Smooth muscle cell (in vitro differentiated cells): ENCODE data around the gene SERPINI1. TPM values are rescaled to one million over a fixed set of nuclear protein-coding genes. Genes with fewer than 3 reads are reported as not detected.
"Not testable (repeated sequence)": the region's sequence is repeated elsewhere in the genome, so short reads cannot be mapped to it uniquely, and the experiment has no call there.

Source experiments
- DNase-seq: peaks from one replicate; lab custom pipeline; 2025; ENCODE audit not compliant: unreplicated experiment; lab: John Stamatoyannopoulos, UW
- H2AFZ ChIP-seq: fragments of 200-600 bp; sonication (generic); 2 replicates; pipeline ENCODE4 v1.6.0; 2016; ENCODE audit warnings: antibody characterized with exemption, low read depth, mild to moderate bottlenecking
- H3F3A ChIP-seq: fragments of 200-600 bp; sonication (generic); 2 replicates; pipeline ENCODE4 v1.6.0; 2017; ENCODE audit warnings: antibody characterized with exemption, low read depth
- H3K27ac ChIP-seq: fragments of 200-600 bp; sonication (generic); 2 replicates; pipeline ENCODE4 v1.5.1; 2016; ENCODE audit warnings: low read depth, mild to moderate bottlenecking
- H3K27me3 ChIP-seq: fragments of 200-600 bp; sonication (generic); 2 replicates; pipeline ENCODE4 v1.6.1; 2016; ENCODE audit warnings: low read depth, mild to moderate bottlenecking
- H3K36me3 ChIP-seq: fragments of 200-600 bp; sonication (generic); 2 replicates; pipeline ENCODE4 v1.5.1; 2016; ENCODE audit warnings: low read depth
- H3K4me1 ChIP-seq: fragments of 200-600 bp; sonication (generic); 2 replicates; pipeline ENCODE4 v1.5.1; 2016; ENCODE audit warnings: low read depth
- H3K4me2 ChIP-seq: fragments of 200-600 bp; sonication (generic); 2 replicates; pipeline ENCODE4 v1.6.0; 2016; ENCODE audit warnings: mild to moderate bottlenecking
- H3K4me3 ChIP-seq: fragments of 200-600 bp; sonication (generic); 2 replicates; pipeline ENCODE4 v1.5.1; 2016; ENCODE audit warnings: mild to moderate bottlenecking
- H3K79me2 ChIP-seq: fragments of 200-600 bp; sonication (generic); 2 replicates; pipeline ENCODE4 v1.6.0; 2016; ENCODE audit warnings: low read depth, mild to moderate bottlenecking
- H3K9ac ChIP-seq: fragments of 200-600 bp; sonication (generic); 2 replicates; pipeline ENCODE4 v1.6.0; 2016; ENCODE audit warnings: low read depth
- H3K9me3 ChIP-seq: fragments of 200-600 bp; sonication (generic); replicated peaks from 2 replicates; pipeline ENCODE4 v1.5.1; 2016; ENCODE audit warnings: low read depth
- H4K20me1 ChIP-seq: fragments of 200-600 bp; sonication (generic); 2 replicates; pipeline ENCODE4 v1.6.0; 2016; ENCODE audit warnings: low read depth
- CTCF ChIP-seq: fragments of 200-600 bp; sonication (generic); IDR thresholded peaks from 2 replicates; pipeline ENCODE4 v1.5.1; 2017; ENCODE audit warnings: borderline replicate concordance, mild to moderate bottlenecking, antibody characterized with exemption; ENCODE audit not compliant: insufficient read depth, poor library complexity, severe bottlenecking
- WGBS: methylation state at CpG from one replicate; pipeline ENCODE4 v1.1.7; 2016; ENCODE audit warnings: low lambda C conversion rate; 5-methylcytosine and 5-hydroxymethylcytosine counted together
- polyA plus RNA-seq: library from polyadenylated mRNA; unstranded; fragments of >200 nt; fragmentation: Nextera tagmentation; extraction: Ambion mirVana; gene quantifications from 2 replicates; pipeline ENCODE4 v1.2.1, GENCODE V29; 2016
- total RNA-seq: library from RNA; depleted of rRNA; stranded (reverse); fragments of >200 nt; gene quantifications from 2 replicates; pipeline ENCODE4 v1.2.3, GENCODE V29; 2014

The SERPINI1 gene
- total and polyA plus RNA-seq, 2 experiments from 2014 or later = 40.5 to 54.9 TPM

- Histone ChIP-seq H3K36me3 (no peaks in the 10 kb centered on the region), H3K27me3 (no peaks in the 10 kb centered on the region), H3K27ac (no peak overlapping the region), H4K20me1 (no peaks in the 10 kb centered on the region), H3K9ac (no peak overlapping the region), H3K9me3 (no peaks in the 10 kb centered on the region), H3F3A (no peaks in the 10 kb centered on the region), H3K4me3 (no peak overlapping the region), H3K4me2 (no peak overlapping the region), H2AFZ (no peak overlapping the region), H3K4me1 (no peaks in the 10 kb centered on the region), H3K79me2 (no peaks in the 10 kb centered on the region)
- no peak for TF ChIP-seq CTCF
- DNase-seq = no peak
- WGBS = 95% methylated on average over 12 of the region's 12 CpGs
Measured at GRCh38 chr3:167821248-167821805, 85.8 kb downstream of the SERPINI1 start.

- 90% methylated on average over 3 of the region's 3 CpGs for WGBS
- no peak for DNase-seq
- Histone ChIP-seq H3K36me3 (no peaks in the 10 kb centered on the region), H3K4me2 (no peak overlapping the region), H2AFZ (no peak overlapping the region), H4K20me1 (no peaks in the 10 kb centered on the region), H3F3A (no peaks in the 10 kb centered on the region), H3K9ac (no peak overlapping the region), H3K9me3 (no peaks in the 10 kb centered on the region), H3K79me2 (no peaks in the 10 kb centered on the region), H3K27ac (no peak overlapping the region), H3K4me3 (no peak overlapping the region), H3K27me3 (no peaks in the 10 kb centered on the region), H3K4me1 (no peaks in the 10 kb centered on the region)
- TF ChIP-seq CTCF = no peak
Measured at GRCh38 chr3:167823738-167824137, 88.2 kb downstream of the SERPINI1 start.

GRCh38 chr3:167827588-167827987 is 92.1 kb downstream of the SERPINI1 start:
- H3K27me3 ChIP-seq, H3K36me3 ChIP-seq, H3K9ac ChIP-seq, H3K9me3 ChIP-seq, H2AFZ ChIP-seq, H3F3A ChIP-seq, H3K4me3 ChIP-seq, DNase-seq, H4K20me1 ChIP-seq, H3K4me1 ChIP-seq, H3K4me2 ChIP-seq, H3K79me2 ChIP-seq, H3K27ac ChIP-seq: not testable (repeated sequence)
- 96% methylated on average over 11 of the region's 11 CpGs for WGBS

GRCh38 chr3:167829071-167829470 is 93.5 kb downstream of the SERPINI1 start:
- Histone ChIP-seq H3K4me1 (no peaks in the 10 kb centered on the region), H3K27ac (no peak overlapping the region), H3K79me2 (no peaks in the 10 kb centered on the region), H4K20me1 (no peaks in the 10 kb centered on the region), H3K4me2 (no peak overlapping the region), H3K27me3 (no peaks in the 10 kb centered on the region), H3K36me3 (no peaks in the 10 kb centered on the region), H2AFZ (no peak overlapping the region), H3K4me3 (no peak overlapping the region), H3F3A (no peaks in the 10 kb centered on the region), H3K9ac (no peak overlapping the region), H3K9me3 (no peaks in the 10 kb centered on the region)
- no peak for DNase-seq
- TF ChIP-seq CTCF = no peak
- 97% methylated on average over 2 of the region's 2 CpGs for WGBS
